Small intestine (tissue), 16 donors: ENCODE measurements around the gene IL12RB1. TPM values are rescaled to one million over a fixed set of nuclear protein-coding genes. Genes with fewer than 3 reads are reported as not detected.

ENCODE experiments used
- DNase-seq, 2 donors: peaks; one replicate each; pipeline versions ENCODE4 v3.0.0 to v3.0.0-alpha.2; 2013
- FAIRE-seq: peaks from 2 replicates; lab custom pipeline; 2012; peaks lifted over from hg19 to GRCh38; lab: Jason Lieb, UNC
- H3K27ac ChIP-seq, 3 donors: one replicate each; pipeline ENCODE4 v1.5.1; 2013; ENCODE audit warnings: low read length in 2 of 3, mild to moderate bottlenecking in 2 of 3, control low read depth in 1 of 3, inconsistent platforms in 1 of 3, low read depth in 1 of 3, moderate library complexity in 1 of 3
- H3K27me3 ChIP-seq, 3 donors: one replicate each; pipeline ENCODE4 v1.6.1; 2013; ENCODE audit warnings: low read length in 3 of 3, inconsistent platforms in 1 of 3; ENCODE audit not compliant: control insufficient read depth in 3 of 3, insufficient read depth in 3 of 3
- H3K36me3 ChIP-seq, 3 donors: one replicate each; pipeline ENCODE4 v1.6.1; 2013; ENCODE audit warnings: low read length in 3 of 3, inconsistent platforms in 1 of 3, low read depth in 1 of 3, mild to moderate bottlenecking in 1 of 3, moderate library complexity in 1 of 3; ENCODE audit not compliant: control insufficient read depth in 3 of 3, insufficient read depth in 2 of 3
- H3K4me1 ChIP-seq, 3 donors: one replicate each; pipeline ENCODE4 v1.6.1; 2013; ENCODE audit warnings: low read length in 2 of 3, inconsistent platforms in 1 of 3, low read depth in 1 of 3, mild to moderate bottlenecking in 1 of 3, moderate library complexity in 1 of 3; ENCODE audit not compliant: control insufficient read depth in 3 of 3, insufficient read depth in 2 of 3
- H3K4me3 ChIP-seq, 3 donors: one replicate each; pipeline ENCODE4 v1.5.1; 2013; ENCODE audit warnings: low read length in 3 of 3, control low read depth in 1 of 3, inconsistent platforms in 1 of 3, low read depth in 1 of 3, mild to moderate bottlenecking in 1 of 3, moderate library complexity in 1 of 3
- H3K9me3 ChIP-seq, 2 donors: one replicate each; pipeline ENCODE4 v1.6.1; 2013; ENCODE audit warnings: low read depth in 1 of 2, low read length in 1 of 2; ENCODE audit not compliant: control insufficient read depth in 2 of 2, insufficient read depth in 1 of 2
- WGBS, 3 donors: extraction: QIAGEN DNeasy Blood & Tissue Kit; methylation state at CpG; one replicate each; pipeline ENCODE4 v1.1.7; 2013; 5-methylcytosine and 5-hydroxymethylcytosine counted together
- long read RNA-seq, 10 donors: transcript quantifications; one replicate each; lab custom pipeline, GENCODE V29; 2026
- polyA plus RNA-seq, 4 donors: library from polyadenylated mRNA; stranded (reverse) in 3 of 4; unstranded in 1 of 4; fragments of 200-250 nt in 3 of 4; fragments of 120-200 nt in 1 of 4; gene quantifications; one replicate each; pipeline versions ENCODE4 v1.2.1 to v1.2.3, GENCODE V29; 2013
- donor health status: healthy with polysubstance abuse.
- donor health status: control.
- donor health status: control.
- donor health status: Bipolar disorder and iron deficiency.
- donor health status: healthy.

IL12RB1 gene
- polyA plus RNA-seq, result 1 to 10 TPM in 2 of 4 donors, under 1 TPM in 2; 0.81 to 2.4 (median 1.3) TPM
- long read RNA-seq, donor 1, result 0 reads
- long read RNA-seq, donor 2, result 0 reads
- long read RNA-seq, donor 3, partial matches to known transcripts, result 6 of 6 reads
- long read RNA-seq, donor 3, other reads (novel, unspliced or antisense), result 0 of 6 reads
- long read RNA-seq, donor 4, result 0 reads
- long read RNA-seq, donor 5, result 0 reads
- long read RNA-seq, donor 6, result 0 reads
- long read RNA-seq, donor 7, result 0 reads
- long read RNA-seq, donor 8, result 0 reads
- long read RNA-seq, donor 9, result 0 reads
- long read RNA-seq, donor 10, partial matches to known transcripts, result 0 of 1 reads
- long read RNA-seq, donor 10, other reads (novel, unspliced or antisense), result 0 of 1 reads

DNA sequence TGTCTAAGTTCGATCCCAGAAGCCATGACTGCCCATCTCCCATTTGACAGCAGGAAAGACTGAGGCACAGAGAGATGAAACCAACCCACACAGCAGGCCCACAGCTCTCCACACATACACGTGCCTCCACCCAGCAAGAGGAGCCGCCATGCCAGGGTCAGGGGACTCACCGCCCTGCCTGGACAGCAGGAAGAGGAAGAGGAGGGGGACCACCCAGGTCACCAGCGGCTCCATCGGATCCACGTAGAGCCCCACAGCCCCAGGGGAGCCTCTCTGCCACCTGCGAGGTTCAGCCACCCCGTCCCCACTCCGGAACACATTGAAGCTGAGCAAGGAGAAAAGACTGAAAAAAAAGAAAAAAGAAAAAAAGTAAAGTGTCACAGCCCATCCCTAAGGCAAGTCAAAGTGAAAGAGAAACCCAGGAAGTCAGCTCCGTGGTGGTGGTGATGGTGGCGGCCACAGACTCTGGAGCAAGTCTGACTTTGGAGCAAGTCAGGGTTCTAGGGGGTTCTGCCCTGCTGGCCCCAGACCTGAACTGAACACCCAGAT, at the start of gene IL12RB1:
Gene IL12RB1, minus strand, starts transcription at position 345 of the 549 bp plus-strand sequence. Its CDS starts 111 bp downstream, at position 234.
- Histone ChIP-seq H3K4me1 (no peaks in the 10 kb centered on the region), H3K36me3 (no peaks in the 10 kb centered on the region), H3K9me3 (no peaks in the 10 kb centered on the region), H3K27ac (peak within 1 kb of the TSS in 2 of 3 donors; percentile 53 to 92), H3K27me3 (no peaks in the 10 kb centered on the region), H3K4me3 (peak within 1 kb of the TSS; percentile 14 to 56 (median 18))
- 15 to 27% (median 23%) methylated on average over 12 of the region's 12 CpGs for WGBS, 3 donors
- DNase-seq, result peak; percentile 32 to 72
- no peak for FAIRE-seq

DNA sequence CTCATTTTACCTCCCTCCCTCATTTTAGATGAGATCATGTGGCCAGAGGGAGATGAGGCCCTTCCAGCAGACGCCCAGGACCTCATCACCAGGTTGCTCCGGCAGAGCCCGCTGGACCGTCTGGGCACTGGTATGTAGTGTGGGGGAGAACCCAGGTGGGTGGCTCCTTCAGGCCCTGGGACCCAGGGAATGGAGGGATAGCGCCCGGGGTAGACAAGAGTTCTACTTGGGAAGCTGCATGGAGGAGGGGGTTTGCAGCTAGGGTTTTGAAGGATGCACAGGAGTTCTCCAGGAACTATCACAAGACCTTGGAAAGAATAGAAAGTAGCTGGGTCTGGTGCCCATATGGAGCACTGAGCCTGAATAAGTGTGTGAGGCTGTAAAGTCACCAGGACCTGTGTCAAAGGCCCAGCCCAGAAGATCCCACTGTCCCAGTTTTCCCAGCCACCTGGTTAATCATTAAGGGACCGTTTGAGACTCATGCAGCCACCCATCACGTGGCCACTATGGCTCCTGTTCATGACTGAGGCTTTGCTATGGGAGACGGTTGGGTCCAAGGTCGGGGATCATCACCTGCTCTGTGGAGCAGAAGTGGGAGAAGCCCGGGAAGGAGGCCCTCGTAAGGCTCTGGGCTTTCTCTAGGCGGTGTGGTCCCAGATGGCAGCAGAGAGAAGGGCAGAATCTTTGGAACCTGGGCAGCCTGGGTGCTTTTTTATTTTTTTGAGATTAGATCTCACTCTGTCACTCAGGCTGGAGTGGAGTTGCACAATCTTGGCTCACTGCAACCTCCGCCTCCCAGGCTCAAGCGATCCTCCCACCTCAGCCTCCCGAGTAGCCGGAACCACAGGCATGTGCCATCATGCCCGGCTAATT, 49.2 kb upstream of the IL12RB1 start:
- peak overlapping the region; percentile 59 to 88 (median 77) for H3K27ac ChIP-seq
- FAIRE-seq, result no peak
- WGBS, 3 donors, result 39 to 79% (median 62%) methylated on average over 18 of the region's 18 CpGs
- peaks cover 0 to 20% (median 2%) of the 10 kb centered on the region in 3 donors for H3K4me1 ChIP-seq
- H3K9me3 ChIP-seq, result peaks cover 0 to 4% of the 10 kb centered on the region in 2 donors
- H3K27me3 ChIP-seq, result no peaks in the 10 kb centered on the region
- no peak overlapping the region for H3K4me3 ChIP-seq
- DNase-seq, result peak; percentile 98
- peaks cover 22 to 90% (median 33%) of the 10 kb centered on the region in 3 donors for H3K36me3 ChIP-seq

DNA sequence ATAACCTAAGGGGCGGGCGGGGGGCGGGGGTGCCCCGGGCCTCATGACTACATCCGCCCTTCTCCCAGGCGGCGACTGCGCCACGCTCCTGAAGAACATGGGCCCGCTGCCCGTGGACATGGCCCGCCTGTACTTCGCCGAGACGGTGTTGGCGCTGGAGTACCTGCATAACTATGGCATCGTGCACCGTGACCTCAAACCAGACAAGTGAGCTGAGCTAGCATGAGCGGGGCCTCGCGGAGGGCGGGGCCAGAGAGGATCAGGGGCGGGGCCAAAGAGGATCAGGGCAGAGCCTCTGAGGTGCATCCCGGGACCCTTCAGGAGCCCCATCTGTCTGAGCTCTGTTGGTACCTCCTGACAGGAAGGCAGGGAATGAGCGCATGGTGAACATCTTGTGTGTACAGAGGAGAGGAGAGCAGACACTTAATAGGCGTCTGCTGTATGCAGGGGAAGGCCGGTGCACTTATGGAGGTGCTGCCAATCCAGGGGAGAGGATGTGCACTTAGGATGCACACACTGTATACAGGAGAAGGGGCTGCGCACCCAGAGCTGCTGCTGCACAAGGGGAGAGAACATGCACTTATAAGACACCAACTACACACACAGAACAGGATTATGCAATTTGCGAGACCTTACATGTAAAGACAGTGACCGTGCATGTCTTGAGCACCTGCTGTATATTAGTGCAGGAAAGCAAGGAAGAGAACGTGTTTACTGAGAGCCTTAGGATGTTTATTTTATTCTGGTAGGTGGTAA, 45.3 kb upstream of the IL12RB1 start:
- FAIRE-seq, result no peak
- 85 to 90% (median 90%) methylated on average over 28 to 31 of the region's 31 CpGs for WGBS, 3 donors

DNA sequence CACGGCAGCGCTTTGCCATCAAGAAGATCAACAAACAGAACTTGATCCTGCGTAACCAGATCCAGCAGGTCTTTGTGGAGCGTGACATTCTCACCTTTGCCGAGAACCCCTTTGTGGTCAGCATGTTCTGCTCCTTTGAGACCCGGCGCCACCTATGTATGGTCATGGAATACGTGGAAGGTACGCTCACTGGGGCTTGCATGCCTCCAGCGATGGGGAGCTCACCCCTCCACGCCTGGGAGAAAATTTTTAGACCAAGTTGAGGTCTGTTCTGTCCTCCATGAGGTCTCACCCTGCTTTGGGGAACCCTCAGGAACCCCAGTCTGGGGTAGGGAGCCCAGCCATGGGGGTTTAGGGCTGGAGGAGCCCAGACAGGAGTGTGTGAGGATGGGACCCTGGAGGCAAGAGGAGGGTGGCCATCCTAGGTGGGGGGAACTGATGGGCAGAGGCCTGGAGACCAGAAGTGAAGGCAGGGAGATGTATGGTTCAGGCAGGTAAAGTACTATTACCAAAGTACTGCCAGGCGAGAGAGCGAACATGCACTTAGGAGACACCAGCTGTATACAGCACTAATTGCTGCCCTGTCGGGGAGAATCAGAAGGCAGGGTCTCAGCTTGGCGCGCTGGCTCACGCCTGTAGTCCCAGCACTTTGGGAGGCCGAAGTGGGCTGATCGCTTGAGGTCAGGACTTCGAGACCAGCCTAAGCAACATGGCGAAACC, 43.9 kb upstream of the IL12RB1 start:
- H3K27me3 ChIP-seq, result no peaks in the 10 kb centered on the region
- H3K9me3 ChIP-seq, result peaks cover 0 to 3% of the 10 kb centered on the region in 2 donors
- FAIRE-seq, result no peak
- peaks cover 0 to 4% (median 1%) of the 10 kb centered on the region in 3 donors for H3K4me1 ChIP-seq
- 95 to 97% (median 96%) methylated on average over 21 of the region's 21 CpGs for WGBS, 3 donors
- no peak for DNase-seq
- H3K36me3 ChIP-seq, result peaks cover 16 to 96% (median 50%) of the 10 kb centered on the region in 3 donors
- H3K27ac ChIP-seq, result no peak overlapping the region
- H3K4me3 ChIP-seq, result no peak overlapping the region

More for the DNA sequence above, 45.3 kb upstream of the IL12RB1 start:
- Histone ChIP-seq H3K4me1 (peaks cover 0 to 16% (median 2%) of the 10 kb centered on the region in 3 donors), H3K36me3 (peaks cover 18 to 92% (median 47%) of the 10 kb centered on the region in 3 donors), H3K9me3 (peaks cover 0 to 4% of the 10 kb centered on the region in 2 donors), H3K27ac (no peak overlapping the region), H3K27me3 (no peaks in the 10 kb centered on the region), H3K4me3 (no peak overlapping the region)
- no peak for DNase-seq

DNA sequence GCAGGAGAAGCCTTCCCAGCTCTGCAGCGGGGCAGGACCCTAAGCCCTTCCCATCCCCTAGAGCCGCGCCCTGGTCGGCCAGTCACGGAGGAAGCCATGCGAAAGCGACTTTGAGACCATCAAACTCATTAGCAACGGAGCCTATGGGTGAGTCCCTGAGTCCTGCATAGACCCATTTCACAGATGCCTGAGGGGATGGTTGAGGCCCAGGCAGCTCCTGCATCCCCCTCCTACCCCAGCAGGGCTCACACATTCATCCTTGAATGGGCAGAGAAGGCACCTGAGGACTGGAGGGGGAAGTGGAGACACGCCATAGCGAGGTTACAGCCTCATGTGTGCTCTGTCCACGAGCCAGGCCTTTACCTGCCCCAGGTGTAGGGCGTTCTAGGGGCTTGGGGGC, 42.1 kb upstream of the IL12RB1 start:
- WGBS, 3 donors, result 93 to 96% (median 95%) methylated on average over 12 of the region's 12 CpGs
- Histone ChIP-seq H3K4me1 (no peaks in the 10 kb centered on the region), H3K9me3 (no peaks in the 10 kb centered on the region), H3K36me3 (peaks cover 10 to 96% (median 46%) of the 10 kb centered on the region in 3 donors), H3K27me3 (no peaks in the 10 kb centered on the region), H3K27ac (no peak overlapping the region), H3K4me3 (no peak overlapping the region)
- FAIRE-seq (no peak), DNase-seq (no peak)

DNA sequence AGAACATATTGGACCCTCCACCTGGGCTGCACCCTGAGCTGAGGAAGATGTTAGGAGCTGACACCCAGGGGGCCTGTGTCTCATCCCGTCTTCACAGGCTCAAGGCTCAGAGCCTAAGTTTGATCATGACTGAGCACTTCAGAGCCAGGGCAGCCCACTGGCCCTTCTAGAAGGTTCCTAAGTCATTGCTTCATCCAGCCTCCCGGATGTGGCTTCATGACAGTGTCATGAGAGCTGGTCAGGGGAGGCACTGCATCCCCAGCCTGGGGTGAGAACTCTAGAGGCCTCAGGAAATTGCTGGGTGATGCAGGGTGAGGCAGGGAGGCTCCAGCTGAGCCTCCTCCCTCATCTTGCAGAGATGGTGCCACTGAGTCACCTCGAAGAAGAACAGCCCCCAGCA, 41.3 kb upstream of the IL12RB1 start:
- Histone ChIP-seq H3K27ac (no peak overlapping the region), H3K36me3 (peaks cover 10 to 97% (median 52%) of the 10 kb centered on the region in 3 donors), H3K4me1 (no peaks in the 10 kb centered on the region), H3K4me3 (no peak overlapping the region), H3K27me3 (no peaks in the 10 kb centered on the region), H3K9me3 (no peaks in the 10 kb centered on the region)
- no peak for DNase-seq
- 73 to 90% (median 84%) methylated on average over 3 of the region's 3 CpGs for WGBS, 3 donors
- no peak for FAIRE-seq

DNA sequence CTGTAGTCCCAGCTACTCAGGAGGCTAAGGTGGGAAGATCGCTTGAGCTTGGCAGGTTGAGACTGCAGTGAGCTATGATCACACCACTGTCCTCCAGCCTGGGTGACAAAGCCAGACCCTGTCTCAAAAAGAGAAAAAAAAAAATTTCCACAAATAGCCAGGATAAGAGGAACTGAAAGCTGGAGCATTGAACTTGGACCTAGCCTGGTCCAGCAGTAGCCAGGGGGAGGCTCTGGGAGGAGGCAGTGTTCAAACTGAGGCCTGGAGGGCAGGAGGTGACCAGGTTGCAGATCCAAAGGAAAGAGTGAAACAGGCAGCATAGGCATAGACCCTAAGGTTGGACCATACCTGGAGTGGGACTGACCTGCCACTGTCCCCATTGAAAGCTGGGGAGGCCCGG, 39.4 kb upstream of the IL12RB1 start:
- WGBS, 3 donors, result 67 to 98% (median 73%) methylated on average over 2 of the region's 2 CpGs
- FAIRE-seq, result no peak
- Histone ChIP-seq H3K36me3 (peaks cover 5 to 97% (median 49%) of the 10 kb centered on the region in 3 donors), H3K4me1 (no peaks in the 10 kb centered on the region), H3K4me3 (no peak overlapping the region), H3K27me3 (no peaks in the 10 kb centered on the region), H3K9me3 (no peaks in the 10 kb centered on the region), H3K27ac (no peak overlapping the region)
- no peak for DNase-seq
